IMR-90 (cell line): ENCODE data around the gene SCYGR1. TPM values are rescaled to one million over a fixed set of nuclear protein-coding genes. Genes with fewer than 3 reads are reported as not detected.

Experiments used
- ATAC-seq: fragments of 200-7000 bp; cut with Tn5 transposase; 2 replicates; pipeline ENCODE4 v1.9.1; 2020; ENCODE audit warnings: low read depth, mild to moderate bottlenecking, moderate library complexity
- BruUV-seq: library from RNA; stranded (reverse); fragments of 400-500 nt; replicated peaks from 2 replicates; lab custom pipeline; 2021; lab: Mats Ljungman, UMichigan
- CTCF ChIA-PET: fragments of 300-600 bp; formaldehyde crosslinking; extraction: SDS; loops from one replicate; lab custom pipeline; 2021; ENCODE audit warnings: antibody characterized with exemption; lab: Yijun Ruan, JAX
- POLR2A ChIA-PET: fragments of 300-600 bp; sonication (Branson Sonifier 250); formaldehyde crosslinking; loops from one replicate; lab custom pipeline; 2022; ENCODE audit warnings: antibody characterized with exemption; ENCODE audit not compliant: unreplicated experiment; lab: Charles Lee
- DNase-seq: peaks from one replicate; pipeline ENCODE4 v3.0.0; 2013
- H2AFZ ChIP-seq: replicated peaks from 2 replicates; pipeline ENCODE3; 2013; ENCODE audit warnings: low read length, mild to moderate bottlenecking; ENCODE audit not compliant: poor library complexity
- H2AK5ac ChIP-seq: 2 replicates; pipeline ENCODE4 v1.6.1; 2013; ENCODE audit warnings: low read depth, low read length, inconsistent platforms
- H2AK9ac ChIP-seq: replicated peaks from 2 replicates; pipeline ENCODE3; 2013; ENCODE audit warnings: mild to moderate bottlenecking, low read depth, low read length, moderate library complexity; ENCODE audit not compliant: poor library complexity
- H2BK120ac ChIP-seq: 2 replicates; pipeline ENCODE4 v1.6.1; 2013; ENCODE audit warnings: low read depth, low read length, inconsistent platforms
- H2BK15ac ChIP-seq: 3 replicates; pipeline ENCODE4 v1.6.1; 2013; ENCODE audit warnings: low read depth, low read length, inconsistent platforms
- H2BK20ac ChIP-seq: 2 replicates; pipeline ENCODE4 v1.6.1; 2013; ENCODE audit warnings: low read depth, mild to moderate bottlenecking, inconsistent platforms, low read length, moderate library complexity
- H2BK5ac ChIP-seq: 2 replicates; pipeline ENCODE4 v1.6.1; 2013; ENCODE audit warnings: mild to moderate bottlenecking, low read depth, low read length, inconsistent platforms; ENCODE audit not compliant: poor library complexity, severe bottlenecking
- H3K14ac ChIP-seq: replicated peaks from 2 replicates; pipeline ENCODE4 v1.6.1; 2013; ENCODE audit warnings: low read depth, low read length, inconsistent platforms
- H3K18ac ChIP-seq: 2 replicates; pipeline ENCODE4 v1.6.1; 2013; ENCODE audit warnings: low read depth, low read length, control low read depth
- H3K23ac ChIP-seq: 2 replicates; pipeline ENCODE4 v1.6.1; 2013; ENCODE audit warnings: low read depth, low read length, inconsistent platforms
- H3K27ac ChIP-seq: 2 replicates; pipeline ENCODE4 v1.5.1; 2013; ENCODE audit warnings: mild to moderate bottlenecking, control low read depth, low read length; ENCODE audit not compliant: insufficient read depth
- H3K27me3 ChIP-seq: 2 replicates; pipeline ENCODE4 v1.6.1; 2013; ENCODE audit warnings: low read length; ENCODE audit not compliant: control insufficient read depth, insufficient read depth
- H3K36me3 ChIP-seq: 2 replicates; pipeline ENCODE4 v1.6.1; 2013; ENCODE audit warnings: low read length, mixed read lengths; ENCODE audit not compliant: control insufficient read depth, insufficient read depth
- H3K4ac ChIP-seq: 2 replicates; pipeline ENCODE4 v1.6.1; 2013; ENCODE audit warnings: low read depth, low read length, inconsistent platforms
- H3K4me1 ChIP-seq: 2 replicates; pipeline ENCODE4 v1.6.1; 2013; ENCODE audit warnings: low read length, mixed read lengths; ENCODE audit not compliant: control insufficient read depth, insufficient read depth
- H3K4me2 ChIP-seq: 2 replicates; pipeline ENCODE4 v1.6.1; 2013; ENCODE audit warnings: low read depth, mild to moderate bottlenecking, control low read depth, low read length, moderate library complexity
- H3K4me3 ChIP-seq: 2 replicates; pipeline ENCODE4 v1.5.1; 2013; ENCODE audit warnings: low read depth, mild to moderate bottlenecking, control low read depth, low read length, moderate library complexity; ENCODE audit not compliant: insufficient read depth
- H3K56ac ChIP-seq: 2 replicates; pipeline ENCODE4 v1.6.1; 2013; ENCODE audit warnings: low read length, inconsistent platforms; ENCODE audit not compliant: insufficient read depth; ENCODE audit errors: extremely low read depth
- H3K79me1 ChIP-seq, 2 experiments: 2 replicates each; pipeline ENCODE4 v1.6.1; 2013; ENCODE audit warnings: low read length in 2 of 2, inconsistent platforms in 1 of 2, low read depth in 1 of 2
- H3K9ac ChIP-seq: 2 replicates; pipeline ENCODE4 v1.6.1; 2013; ENCODE audit warnings: low read depth, low read length, control low read depth
- H3K9me1 ChIP-seq: 2 replicates; pipeline ENCODE4 v1.6.1; 2013; ENCODE audit warnings: low read length, inconsistent platforms; ENCODE audit not compliant: insufficient read depth
- H3K9me3 ChIP-seq: 2 replicates; pipeline ENCODE4 v1.6.1; 2013; ENCODE audit warnings: low read length; ENCODE audit not compliant: control insufficient read depth, insufficient read depth
- H4K20me1 ChIP-seq: 2 replicates; pipeline ENCODE4 v1.6.1; 2013; ENCODE audit warnings: low read length, inconsistent platforms; ENCODE audit not compliant: insufficient read depth
- H4K5ac ChIP-seq: 2 replicates; pipeline ENCODE4 v1.6.1; 2013; ENCODE audit warnings: mild to moderate bottlenecking, low read depth, low read length, control low read depth
- H4K8ac ChIP-seq, 2 experiments: 2 replicates each; pipeline ENCODE4 v1.6.1; 2013; ENCODE audit warnings: low read depth in 2 of 2, low read length in 2 of 2, control low read depth in 1 of 2, inconsistent platforms in 1 of 2
- H4K91ac ChIP-seq: 2 replicates; pipeline ENCODE4 v1.6.1; 2013; ENCODE audit warnings: low read depth, low read length, inconsistent platforms; ENCODE audit not compliant: insufficient read depth
- BHLHE40 ChIP-seq: fragments of 150-350 bp; IDR thresholded peaks from 2 replicates; pipeline ENCODE4 v1.6.1; 2016; ENCODE audit warnings: mild to moderate bottlenecking, low read depth, low read length
- FOS ChIP-seq: fragments of 150-350 bp; IDR thresholded peaks from 2 replicates; pipeline ENCODE4 v1.6.1; 2016; ENCODE audit warnings: low read depth, low read length
- MAFK ChIP-seq: IDR thresholded peaks from 2 replicates; pipeline ENCODE4 v1.6.1; 2012; ENCODE audit warnings: low read depth, low read length, improper control_type of control experiment
- MAZ ChIP-seq: IDR thresholded peaks from 2 replicates; pipeline ENCODE4 v1.6.1; 2012; ENCODE audit warnings: low read depth, mild to moderate bottlenecking, low read length, improper control_type of control experiment, moderate library complexity, borderline replicate concordance
- MXI1 ChIP-seq: IDR thresholded peaks from 2 replicates; pipeline ENCODE4 v1.6.1; 2012; ENCODE audit warnings: low read depth, mild to moderate bottlenecking, low read length, moderate library complexity, borderline replicate concordance
- RCOR1 ChIP-seq: IDR thresholded peaks from 2 replicates; pipeline ENCODE4 v1.6.1; 2012; ENCODE audit warnings: mild to moderate bottlenecking, low read length, improper control_type of control experiment; ENCODE audit not compliant: insufficient replicate concordance
- SMC3 ChIP-seq: fragments of 150-350 bp; IDR thresholded peaks from 2 replicates; pipeline ENCODE4 v1.6.1; 2016; ENCODE audit warnings: low read depth, mild to moderate bottlenecking, antibody characterized with exemption, low read length, moderate library complexity
- USF2 ChIP-seq: fragments of 150-350 bp; IDR thresholded peaks from 2 replicates; pipeline ENCODE4 v1.6.1; 2017; ENCODE audit warnings: mild to moderate bottlenecking, antibody characterized with exemption, low read length, low read depth
- WGBS, 2 experiments: methylation state at CpG; one replicate each; pipeline versions ENCODE4 v1.1.5 to v1.1.7; 2013; ENCODE audit warnings: missing lambda C conversion rate in 2 of 2; ENCODE audit not compliant: insufficient read length in 1 of 2; ENCODE audit errors: extremely low coverage in 2 of 2; 5-methylcytosine and 5-hydroxymethylcytosine counted together
- dilution Hi-C: fragments of 300-500 bp; cut with HindIII; formaldehyde crosslinking; loops from one replicate; pipeline ENCODE4 v1.14.3; 2018; ENCODE audit warnings: low sequenced_read_pairs; ENCODE audit not compliant: unreplicated experiment
- in situ Hi-C: fragments of 300-500 bp; cut with MboI; formaldehyde crosslinking; loops from 3 replicates; pipeline ENCODE4 v1.14.3; 2019; ENCODE audit warnings: low sequenced_read_pairs, inconsistent platforms, mixed read lengths
- intact Hi-C: fragments of 100-400 bp; cut with micrococcal nuclease; formaldehyde crosslinking; loops from 2 replicates; pipeline ENCODE4 v1.10.0; 2022
- polyA plus RNA-seq, 3 experiments: library from polyadenylated mRNA; depleted of rRNA; stranded (reverse); fragments of >200 nt; gene quantifications; 2 replicates each; pipeline ENCODE4 v1.2.3, GENCODE V29; 2012; ENCODE audit warnings: low replicate concordance in 1 of 3
- total RNA-seq: library from RNA; depleted of rRNA; stranded (reverse); fragments of >200 nt; gene quantifications from 2 replicates; pipeline ENCODE4 v1.2.3, GENCODE V29; 2012

Gene SCYGR1
- total and polyA plus RNA-seq, 2 of the 4 experiments (the other 2 are of a cell fraction): not detected

DNA sequence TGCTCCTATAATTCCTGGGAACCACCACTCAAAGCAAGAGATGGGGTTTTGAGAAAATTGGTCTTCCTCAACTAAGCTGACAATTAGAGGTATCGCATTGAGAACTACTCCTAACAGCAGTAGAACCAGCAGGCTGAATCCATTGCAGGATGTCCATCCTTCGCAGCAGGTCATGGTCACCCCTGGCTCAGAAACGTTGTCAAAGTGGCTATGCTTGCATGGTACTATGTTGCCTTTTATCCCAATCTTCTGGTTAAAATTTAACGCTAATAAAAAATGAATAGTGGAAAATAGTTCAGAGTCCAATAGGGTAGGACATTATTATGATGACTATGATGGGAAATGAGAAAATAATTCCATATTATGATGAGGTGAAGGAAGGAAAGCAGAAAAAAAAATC lies 8.7 kb downstream of the SCYGR1 start, which contains the start of gene TM4SF20:
Gene TM4SF20, minus strand, starts transcription at position 212 of the 400 bp plus-strand sequence. Its CDS starts 38 bp downstream, at position 174.
- Histone ChIP-seq H2BK5ac (peak within 1 kb of the TSS; percentile 55), H2AK5ac (peak within 1 kb of the TSS; percentile 57; the same call in 1 of the 2 replicates), H3K9me1 (no peaks in the 10 kb centered on the region), H2BK120ac (no peak within 1 kb of the TSS; the same call in 1 of the 2 replicates), H3K23ac (no peak within 1 kb of the TSS), H3K4me2 (no peak within 1 kb of the TSS), H3K9ac (no peak within 1 kb of the TSS), H3K27ac (no peak within 1 kb of the TSS), H3K4ac (0 out of 2 replicates have a peak within 1 kb of the TSS, but pooled peaks have one; percentile 4), H3K79me1 (no peaks in the 10 kb centered on the region), H3K4me3 (no peak within 1 kb of the TSS), H3K18ac (peak within 1 kb of the TSS; percentile 88; the same call in 1 of the 2 replicates), H3K4me1 (peaks cover 5% of the 10 kb centered on the region), H2AK9ac (no peak within 1 kb of the TSS), H4K91ac (no peak within 1 kb of the TSS; the same call in 1 of the 2 replicates), H3K14ac (peak within 1 kb of the TSS; percentile 1), H4K8ac (peak within 1 kb of the TSS in 1 of 2 experiments; percentile 36; a peak in 2 of 4 replicates), H3K36me3 (no peaks in the 10 kb centered on the region), H4K20me1 (no peaks in the 10 kb centered on the region), H3K56ac (no peak within 1 kb of the TSS), H3K27me3 (no peaks in the 10 kb centered on the region), H4K5ac (peak within 1 kb of the TSS; percentile 82; the same call in 1 of the 2 replicates), H2BK15ac (peak within 1 kb of the TSS; percentile 70; the same call in 2 of the 3 replicates), H2BK20ac (0 out of 2 replicates have a peak within 1 kb of the TSS, but pooled peaks have one; percentile 18), H2AFZ (no peak within 1 kb of the TSS), H3K9me3 (no peaks in the 10 kb centered on the region)
- DNase-seq: no peak
- intact Hi-C loops (no loop called here), in situ Hi-C loops (no loop called here), dilution Hi-C loops (no loop called here)
- TF ChIP-seq MAFK (no peak), MAZ (no peak), RCOR1 (no peak), SMC3 (no peak), BHLHE40 (no peak), MXI1 (no peak), USF2 (no peak), FOS (no peak)
- no peak for ATAC-seq
- CTCF ChIA-PET: interaction anchor here (0.6 kb wide), 1 partner anchor 63 kb away, joined by 3 read pairs; no protein-coding TSS in a partner anchor
- BruUV-seq: no TSS peak
- WGBS, 2 experiments: no CpG with 5 or more reads among the region's 4 CpGs
- POLR2A ChIA-PET: no interaction called here
